ENCODE measurements around the gene PGAM5.

The PGAM5 gene

GRCh38 chr12:132723015-132723763, 12.5 kb downstream of the PGAM5 start:
- no peak for DNase-seq

GRCh38 chr12:132723764-132724140, 13.1 kb downstream of the PGAM5 start:
- DNase-seq, result no peak

- DNase-seq, result no peak
Observed at GRCh38 chr12:132724506-132725241, 14.0 kb downstream of the PGAM5 start.

- no peak for DNase-seq
Observed at GRCh38 chr12:132726386-132726785, 15.7 kb downstream of the PGAM5 start.

GRCh38 chr12:132727091-132727794, 16.6 kb downstream of the PGAM5 start:
- no peak for DNase-seq

- DNase-seq, result no peak
Observed at GRCh38 chr12:132728502-132728901, 17.9 kb downstream of the PGAM5 start.

GRCh38 chr12:132729541-132730320, 19.1 kb downstream of the PGAM5 start:
- no peak for DNase-seq

GRCh38 chr12:132730353-132730752, 19.7 kb downstream of the PGAM5 start:
- no peak for DNase-seq

GRCh38 chr12:132731574-132731973, 20.9 kb downstream of the PGAM5 start:
- DNase-seq, result no peak

GRCh38 chr12:132734206-132734605, 23.6 kb downstream of the PGAM5 start:
- DNase-seq, result no peak

- no peak for DNase-seq
Observed at GRCh38 chr12:132735496-132735895, 24.9 kb downstream of the PGAM5 start.

- no peak for DNase-seq
Observed at GRCh38 chr12:132736378-132736777, 25.7 kb downstream of the PGAM5 start.

- DNase-seq, result no peak
Observed at GRCh38 chr12:132736913-132737312, 26.3 kb downstream of the PGAM5 start.

- DNase-seq, result no peak
Observed at GRCh38 chr12:132739600-132740312, 29.1 kb downstream of the PGAM5 start.

- DNase-seq, result no peak
Observed at GRCh38 chr12:132740313-132740646, 29.6 kb downstream of the PGAM5 start.

- no peak for DNase-seq
Observed at GRCh38 chr12:132740652-132741051, 30.0 kb downstream of the PGAM5 start.

GRCh38 chr12:132741620-132742019, 31.0 kb downstream of the PGAM5 start:
- no peak for DNase-seq

GRCh38 chr12:132743831-132744230, 33.2 kb downstream of the PGAM5 start:
- DNase-seq, result no peak

- DNase-seq, result no peak
Observed at GRCh38 chr12:132746613-132747012, 36.0 kb downstream of the PGAM5 start.

- DNase-seq, result no peak
Observed at GRCh38 chr12:132747395-132747794, 36.8 kb downstream of the PGAM5 start.

GRCh38 chr12:132747896-132748295, 37.3 kb downstream of the PGAM5 start:
- DNase-seq, result no peak

- DNase-seq, result no peak
Observed at GRCh38 chr12:132748319-132748718, 37.7 kb downstream of the PGAM5 start.
